A549 (cell line): ENCODE measurements around the gene LDLRAD3.

Experiments used
- CTCF ChIP-seq: fragments of >200 bp; sonication (Bioruptor Twin); formaldehyde crosslinking; IDR thresholded peaks from 3 replicates; pipeline ENCODE4 v1.5.1; 2016
- ESRRA ChIP-seq: fragments of 150-350 bp; IDR thresholded peaks from 2 replicates; pipeline ENCODE4 v1.6.1; 2014; ENCODE audit warnings: mild to moderate bottlenecking, low read length, borderline replicate concordance
- MYC ChIP-seq: IDR thresholded peaks from 2 replicates; pipeline ENCODE4 v1.6.1; 2012; ENCODE audit warnings: mild to moderate bottlenecking, inconsistent platforms, low read length, improper control_type of control experiment, borderline replicate concordance
- POLR2A ChIP-seq: IDR thresholded peaks from 2 replicates; pipeline ENCODE4 v1.6.1; 2012; ENCODE audit warnings: mild to moderate bottlenecking, low read length

- TF ChIP-seq POLR2A (no peak), CTCF (no peak), MYC (no peak), ESRRA (no peak)
Observed at GRCh38 chr11:36257351-36257750, 313.5 kb downstream of the LDLRAD3 start.
